ENCODE results near the gene ARHGAP18. TPM values are rescaled to one million over a fixed set of nuclear protein-coding genes. Genes with fewer than 3 reads are reported as not detected.
A peak's percentile ranks its signal among the peaks of the same experiment; 100 is the strongest.

The ARHGAP18 gene
- total and polyA plus RNA-seq, 2 of the 13 experiments (the other 11 are each of a cell fraction or from before 2014, with no cell fraction given): 58.2 to 115 TPM

DNA sequence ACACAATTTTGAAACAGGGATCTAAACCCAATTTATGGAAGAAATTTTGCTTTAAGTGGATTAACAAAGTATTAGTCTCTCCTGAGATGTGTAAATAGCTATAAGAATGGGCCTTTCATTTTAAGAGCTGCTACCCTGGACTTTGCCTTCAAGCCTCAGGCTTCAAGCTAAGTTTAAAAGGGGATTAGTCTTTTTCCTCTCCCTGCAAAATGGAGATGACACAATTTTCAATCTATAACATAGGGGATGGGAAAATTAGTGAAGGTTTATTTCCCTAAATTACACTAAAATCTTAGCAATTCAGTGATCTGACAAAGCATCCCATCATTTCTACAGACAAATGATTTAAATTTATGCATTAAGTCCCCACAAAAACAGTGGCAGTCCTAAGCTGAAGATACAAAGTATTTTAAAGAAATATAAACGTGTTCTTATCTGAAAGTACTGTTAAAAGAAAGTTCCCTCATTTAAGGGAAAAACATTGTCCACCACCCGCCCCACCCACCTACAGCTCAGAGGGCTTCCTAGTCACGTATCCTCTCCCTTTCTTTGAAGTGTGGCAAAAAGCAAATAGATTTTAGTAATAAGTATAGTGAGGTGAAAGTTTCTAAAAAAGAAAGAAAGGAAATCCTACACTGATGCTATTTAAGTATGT lies 14.5 kb downstream of the ARHGAP18 start (continued):
- TF ChIP-seq, protein P1, sequence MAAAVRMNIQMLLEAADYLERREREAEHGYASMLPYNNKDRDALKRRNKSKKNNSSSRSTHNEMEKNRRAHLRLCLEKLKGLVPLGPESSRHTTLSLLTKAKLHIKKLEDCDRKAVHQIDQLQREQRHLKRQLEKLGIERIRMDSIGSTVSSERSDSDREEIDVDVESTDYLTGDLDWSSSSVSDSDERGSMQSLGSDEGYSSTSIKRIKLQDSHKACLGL (CRISPR knock-in tag; IDR thresholded peaks at IDR 0.05): no peak
- no peak for TF ChIP-seq ZNF331 (CRISPR knock-in tag; IDR thresholded peaks at IDR 0.05)
- TF ChIP-seq, protein P2, sequence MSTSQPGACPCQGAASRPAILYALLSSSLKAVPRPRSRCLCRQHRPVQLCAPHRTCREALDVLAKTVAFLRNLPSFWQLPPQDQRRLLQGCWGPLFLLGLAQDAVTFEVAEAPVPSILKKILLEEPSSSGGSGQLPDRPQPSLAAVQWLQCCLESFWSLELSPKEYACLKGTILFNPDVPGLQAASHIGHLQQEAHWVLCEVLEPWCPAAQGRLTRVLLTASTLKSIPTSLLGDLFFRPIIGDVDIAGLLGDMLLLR (CRISPR knock-in tag; IDR thresholded peaks at IDR 0.05): no peak
- TF ChIP-seq KDM2A (CRISPR knock-in tag; IDR thresholded peaks at IDR 0.05; ENCODE audit: borderline replicate concordance, low read depth): no peak
- no peak for TF ChIP-seq KAT2B (IDR thresholded peaks at IDR 0.05; ENCODE audit: borderline replicate concordance, low read depth, low read length)
- no peak for TF ChIP-seq MYC (CRISPR knock-in tag; IDR thresholded peaks at IDR 0.05; ENCODE audit: borderline replicate concordance)
- TF ChIP-seq ZKSCAN1 (IDR thresholded peaks at IDR 0.05; ENCODE audit: low read length): no peak
- TF ChIP-seq MAFG (CRISPR knock-in tag; IDR thresholded peaks at IDR 0.05): no peak
- no peak for TF ChIP-seq ZFP36L1 (CRISPR knock-in tag; IDR thresholded peaks at IDR 0.05)
- TF ChIP-seq SNAPC2 (CRISPR knock-in tag; IDR thresholded peaks at IDR 0.05): 0 out of 2 replicates have a peak, but pooled peaks have one; percentile 22
- no peak for TF ChIP-seq ZNF510 (CRISPR knock-in tag; IDR thresholded peaks at IDR 0.05; ENCODE audit: low read depth)
- TF ChIP-seq RAD21 (CRISPR knock-in tag; IDR thresholded peaks at IDR 0.05): 0 out of 2 replicates have a peak, but pooled peaks have one; percentile 20
- TF ChIP-seq ZFP62 (CRISPR knock-in tag; IDR thresholded peaks at IDR 0.05): no peak
- TF ChIP-seq AHR (CRISPR knock-in tag; IDR thresholded peaks at IDR 0.05): no peak
- no peak for TF ChIP-seq ZBTB1 (CRISPR knock-in tag; IDR thresholded peaks at IDR 0.05; ENCODE audit: borderline replicate concordance)
- TF ChIP-seq, protein P3, sequence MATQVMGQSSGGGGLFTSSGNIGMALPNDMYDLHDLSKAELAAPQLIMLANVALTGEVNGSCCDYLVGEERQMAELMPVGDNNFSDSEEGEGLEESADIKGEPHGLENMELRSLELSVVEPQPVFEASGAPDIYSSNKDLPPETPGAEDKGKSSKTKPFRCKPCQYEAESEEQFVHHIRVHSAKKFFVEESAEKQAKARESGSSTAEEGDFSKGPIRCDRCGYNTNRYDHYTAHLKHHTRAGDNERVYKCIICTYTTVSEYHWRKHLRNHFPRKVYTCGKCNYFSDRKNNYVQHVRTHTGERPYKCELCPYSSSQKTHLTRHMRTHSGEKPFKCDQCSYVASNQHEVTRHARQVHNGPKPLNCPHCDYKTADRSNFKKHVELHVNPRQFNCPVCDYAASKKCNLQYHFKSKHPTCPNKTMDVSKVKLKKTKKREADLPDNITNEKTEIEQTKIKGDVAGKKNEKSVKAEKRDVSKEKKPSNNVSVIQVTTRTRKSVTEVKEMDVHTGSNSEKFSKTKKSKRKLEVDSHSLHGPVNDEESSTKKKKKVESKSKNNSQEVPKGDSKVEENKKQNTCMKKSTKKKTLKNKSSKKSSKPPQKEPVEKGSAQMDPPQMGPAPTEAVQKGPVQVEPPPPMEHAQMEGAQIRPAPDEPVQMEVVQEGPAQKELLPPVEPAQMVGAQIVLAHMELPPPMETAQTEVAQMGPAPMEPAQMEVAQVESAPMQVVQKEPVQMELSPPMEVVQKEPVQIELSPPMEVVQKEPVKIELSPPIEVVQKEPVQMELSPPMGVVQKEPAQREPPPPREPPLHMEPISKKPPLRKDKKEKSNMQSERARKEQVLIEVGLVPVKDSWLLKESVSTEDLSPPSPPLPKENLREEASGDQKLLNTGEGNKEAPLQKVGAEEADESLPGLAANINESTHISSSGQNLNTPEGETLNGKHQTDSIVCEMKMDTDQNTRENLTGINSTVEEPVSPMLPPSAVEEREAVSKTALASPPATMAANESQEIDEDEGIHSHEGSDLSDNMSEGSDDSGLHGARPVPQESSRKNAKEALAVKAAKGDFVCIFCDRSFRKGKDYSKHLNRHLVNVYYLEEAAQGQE (IDR thresholded peaks at IDR 0.05; ENCODE audit: borderline replicate concordance in 1 of 2, low read depth in 1 of 2, low read length in 2 of 2): 0 out of 4 replicates have a peak, but pooled peaks of 1 of the 2 experiments have one; percentile 50
- peak; percentile 93 for TF ChIP-seq DPF2 (CRISPR knock-in tag; IDR thresholded peaks at IDR 0.05; ENCODE audit: borderline replicate concordance, low read depth)
- TF ChIP-seq SMC3 (IDR thresholded peaks at IDR 0.05; ENCODE audit: low read length): no peak
- no peak for TF ChIP-seq ZZZ3 (CRISPR knock-in tag; IDR thresholded peaks at IDR 0.05; ENCODE audit: borderline replicate concordance)
- TF ChIP-seq, protein P4, sequence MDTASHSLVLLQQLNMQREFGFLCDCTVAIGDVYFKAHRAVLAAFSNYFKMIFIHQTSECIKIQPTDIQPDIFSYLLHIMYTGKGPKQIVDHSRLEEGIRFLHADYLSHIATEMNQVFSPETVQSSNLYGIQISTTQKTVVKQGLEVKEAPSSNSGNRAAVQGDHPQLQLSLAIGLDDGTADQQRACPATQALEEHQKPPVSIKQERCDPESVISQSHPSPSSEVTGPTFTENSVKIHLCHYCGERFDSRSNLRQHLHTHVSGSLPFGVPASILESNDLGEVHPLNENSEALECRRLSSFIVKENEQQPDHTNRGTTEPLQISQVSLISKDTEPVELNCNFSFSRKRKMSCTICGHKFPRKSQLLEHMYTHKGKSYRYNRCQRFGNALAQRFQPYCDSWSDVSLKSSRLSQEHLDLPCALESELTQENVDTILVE (CRISPR knock-in tag; IDR thresholded peaks at IDR 0.05): no peak; the same call in 1 of the 2 replicates
- TF ChIP-seq ZFX (CRISPR knock-in tag; IDR thresholded peaks at IDR 0.05; ENCODE audit: low read depth): 0 out of 2 replicates have a peak, but pooled peaks have one; percentile 19
- TF ChIP-seq TSC22D2 (CRISPR knock-in tag; IDR thresholded peaks at IDR 0.05; ENCODE audit: borderline replicate concordance): no peak
- no peak for TF ChIP-seq SRSF4 (IDR thresholded peaks at IDR 0.05; ENCODE audit: low read depth, low read length, poor library complexity, severe bottlenecking)
- no peak for TF ChIP-seq ZNF451 (CRISPR knock-in tag; IDR thresholded peaks at IDR 0.05)
- no peak for TF ChIP-seq ZNF343 (CRISPR knock-in tag; IDR thresholded peaks at IDR 0.05)
